Frontal cortex (tissue), 4 donors: ENCODE measurements around the gene TNIP1. TPM values are rescaled to one million over a fixed set of nuclear protein-coding genes. Genes with fewer than 3 reads are reported as not detected.

Experiments used
- DNase-seq, 2 donors: peaks; one replicate each; pipeline ENCODE4 v3.0.0; 2012; ENCODE audit warnings: low spot score in 2 of 2
- FAIRE-seq: peaks from 2 replicates; lab custom pipeline; 2012; peaks lifted over from hg19 to GRCh38; lab: Jason Lieb, UNC
- total RNA-seq: library from RNA; depleted of rRNA; stranded (reverse); fragments of >200 nt; gene quantifications from one replicate; pipeline ENCODE4 v1.2.3, GENCODE V29; 2014
- donor health status: control.
- donor health status: control.
- donor health status: control.

TNIP1 gene
- total RNA-seq, 1 donor from 2014 or later = 15.1 TPM

GRCh38 chr5:151106509-151106908 lies 25.7 kb upstream of the TNIP1 start:
- DNase-seq (no peak), FAIRE-seq (no peak)

GRCh38 chr5:151106043-151106442 lies 25.2 kb upstream of the TNIP1 start:
- FAIRE-seq (no peak), DNase-seq (no peak)

GRCh38 chr5:151105561-151105960 lies 24.7 kb upstream of the TNIP1 start:
- FAIRE-seq (no peak), DNase-seq (no peak)

GRCh38 chr5:151104795-151105194 lies 24.0 kb upstream of the TNIP1 start:
- DNase-seq = no peak

GRCh38 chr5:151101746-151102145 lies 20.9 kb upstream of the TNIP1 start:
- FAIRE-seq = no peak
- no peak for DNase-seq

More at GRCh38 chr5:151104795-151105194, 24.0 kb upstream of the TNIP1 start:
- FAIRE-seq = no peak

GRCh38 chr5:151101151-151101550 lies 20.3 kb upstream of the TNIP1 start:
- DNase-seq (no peak), FAIRE-seq (no peak)

GRCh38 chr5:151100681-151101080 lies 19.8 kb upstream of the TNIP1 start:
- DNase-seq = no peak
- no peak for FAIRE-seq

GRCh38 chr5:151098768-151099121 lies 17.9 kb upstream of the TNIP1 start:
- DNase-seq (no peak), FAIRE-seq (no peak)

GRCh38 chr5:151097820-151098767 lies 17.3 kb upstream of the TNIP1 start:
- FAIRE-seq (no peak), DNase-seq (no peak)

- DNase-seq = no peak
Measured at GRCh38 chr5:151097061-151097460, 16.2 kb upstream of the TNIP1 start.

GRCh38 chr5:151096001-151096373 lies 15.2 kb upstream of the TNIP1 start:
- FAIRE-seq (no peak), DNase-seq (no peak)

More at GRCh38 chr5:151097061-151097460, 16.2 kb upstream of the TNIP1 start:
- FAIRE-seq = no peak

GRCh38 chr5:151095341-151096000 lies 14.6 kb upstream of the TNIP1 start:
- DNase-seq (no peak), FAIRE-seq (no peak)

- DNase-seq (no peak), FAIRE-seq (no peak)
Measured at GRCh38 chr5:151094852-151095245, 14.0 kb upstream of the TNIP1 start.

GRCh38 chr5:151094030-151094851 lies 13.4 kb upstream of the TNIP1 start:
- no peak for FAIRE-seq
- DNase-seq = no peak

GRCh38 chr5:151093476-151093889 lies 12.6 kb upstream of the TNIP1 start:
- no peak for FAIRE-seq
- no peak for DNase-seq

- no peak for FAIRE-seq
- DNase-seq = no peak
Measured at GRCh38 chr5:151092762-151093161, 11.9 kb upstream of the TNIP1 start.

- no peak for FAIRE-seq
- DNase-seq = no peak
Measured at GRCh38 chr5:151089726-151090125, 8.9 kb upstream of the TNIP1 start.

- DNase-seq = no peak
- no peak for FAIRE-seq
Measured at GRCh38 chr5:151088986-151089385, 8.2 kb upstream of the TNIP1 start.

- DNase-seq = no peak
- FAIRE-seq = no peak
Measured at GRCh38 chr5:151087486-151087885, 6.7 kb upstream of the TNIP1 start.

- DNase-seq = no peak
- no peak for FAIRE-seq
Measured at GRCh38 chr5:151086905-151087360, 6.1 kb upstream of the TNIP1 start.
